Stimulated activated CD8-positive, alpha-beta memory T cell treated with anti-CD3 and anti-CD28 coated beads, Interleukin-7, amount 100 ng/mL, for 1 hour (primary cell): ENCODE measurements around the gene MRPS18A.
A peak's percentile ranks its signal among the peaks of the same experiment; 100 is the strongest.
"Not testable (repeated sequence)": the region's sequence is repeated elsewhere in the genome, so short reads cannot be mapped to it uniquely, and the experiment has no call there.

Source experiments
- DNase-seq, 2 donors: peaks; one replicate each; pipeline ENCODE4 v3.0.0-alpha.2; 2020; ENCODE audit warnings: low read depth in 2 of 2

Gene MRPS18A

DNA sequence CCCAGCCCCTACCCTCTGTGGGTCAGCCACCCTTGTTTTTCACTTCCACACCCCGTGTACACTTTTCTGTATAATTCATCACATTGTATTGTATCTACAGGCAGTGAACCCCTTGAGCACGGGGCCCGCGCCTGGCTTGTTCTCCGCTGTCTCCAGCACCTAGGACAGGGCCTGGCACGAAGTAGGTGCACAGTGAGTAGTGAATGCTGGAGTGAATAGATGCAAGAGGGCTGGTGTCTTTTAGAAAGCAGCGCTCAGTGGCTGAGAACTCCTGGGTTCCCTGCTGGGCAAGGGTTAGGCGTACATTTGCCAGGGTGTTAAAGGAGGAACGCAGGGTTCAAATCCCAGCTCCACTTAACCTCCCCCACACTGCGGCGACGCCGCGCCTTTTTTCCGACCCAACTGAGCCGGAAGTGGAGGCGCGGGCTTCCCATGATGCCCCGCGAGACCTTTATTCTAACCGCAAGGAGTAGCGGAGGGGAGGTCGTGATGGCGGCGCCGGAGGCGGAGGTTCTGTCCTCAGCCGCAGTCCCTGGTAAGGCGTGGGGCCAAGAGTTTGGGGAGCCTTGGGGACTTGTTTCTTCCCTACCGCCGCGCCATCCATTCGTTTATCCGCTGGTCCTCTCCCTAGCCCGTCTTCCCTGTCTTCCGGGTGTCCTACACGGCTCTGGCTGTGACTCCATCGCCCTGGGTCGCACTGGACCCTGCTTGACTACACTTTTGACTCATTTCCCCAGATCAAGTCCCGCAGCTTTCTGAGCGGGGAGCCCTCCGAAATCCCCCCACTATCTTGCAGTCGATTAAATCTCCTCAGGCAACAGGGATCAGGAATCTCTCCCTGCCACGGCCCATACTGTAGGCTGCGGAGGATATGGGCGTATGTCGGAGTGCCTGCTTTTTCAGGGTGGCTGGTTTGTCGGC lies 51.9 kb downstream of the MRPS18A start, which contains the start of gene MAD2L1BP:
Gene MAD2L1BP, plus strand, starts transcription at position 454 of the 921 bp plus-strand sequence. Its CDS starts 36 bp downstream, at position 490.
- peak; percentile 74 to 77 for DNase-seq

DNA sequence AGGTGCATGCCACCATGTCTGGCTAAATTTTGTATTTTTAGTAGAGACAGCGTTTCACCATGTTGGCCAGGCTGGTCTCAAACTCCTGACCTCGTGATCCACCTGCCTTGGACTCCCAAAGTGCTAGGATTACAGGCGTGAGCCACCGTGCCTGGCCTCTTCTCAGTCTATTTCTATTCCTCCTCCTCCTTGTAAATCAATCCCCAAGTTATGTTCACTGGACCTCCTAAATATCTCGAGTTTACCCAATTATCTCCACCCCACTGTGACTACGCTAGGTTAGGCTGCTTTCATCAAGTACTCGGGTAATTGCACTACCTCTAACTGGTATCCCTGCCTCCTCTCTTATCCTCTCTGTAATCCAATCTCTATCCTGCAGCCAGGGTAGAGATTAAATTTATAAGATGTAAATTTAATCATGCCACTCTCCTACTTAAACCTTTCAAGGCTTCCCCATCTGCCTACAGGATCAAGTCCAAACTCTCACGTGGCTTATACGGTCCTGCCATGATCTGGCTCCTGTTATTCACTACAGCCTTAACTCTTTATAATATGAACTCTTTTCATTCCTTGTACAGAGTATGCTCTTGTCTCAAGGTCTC lies 52.8 kb downstream of the MRPS18A start:
- DNase-seq = no peak

DNA sequence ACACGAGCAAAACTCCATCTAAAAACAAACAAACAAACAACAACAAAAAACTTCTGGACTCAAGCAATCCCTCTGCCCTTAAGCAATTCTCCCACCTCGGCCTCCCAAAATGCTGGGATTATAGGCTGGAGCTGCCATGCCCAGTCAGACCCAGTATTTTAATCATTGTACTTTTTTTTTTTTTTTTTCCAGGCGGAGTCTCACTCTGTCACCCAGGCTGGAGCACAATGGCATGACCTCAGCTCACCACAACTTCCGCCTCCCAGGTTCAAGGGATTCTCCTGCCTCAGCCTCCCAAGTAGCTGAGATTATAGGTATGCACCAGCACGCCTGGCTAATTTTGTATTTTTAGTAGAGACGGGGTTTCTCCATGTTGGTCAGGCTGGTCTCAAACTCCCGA lies 54.6 kb downstream of the MRPS18A start:
- DNase-seq = not testable (repeated sequence)

DNA sequence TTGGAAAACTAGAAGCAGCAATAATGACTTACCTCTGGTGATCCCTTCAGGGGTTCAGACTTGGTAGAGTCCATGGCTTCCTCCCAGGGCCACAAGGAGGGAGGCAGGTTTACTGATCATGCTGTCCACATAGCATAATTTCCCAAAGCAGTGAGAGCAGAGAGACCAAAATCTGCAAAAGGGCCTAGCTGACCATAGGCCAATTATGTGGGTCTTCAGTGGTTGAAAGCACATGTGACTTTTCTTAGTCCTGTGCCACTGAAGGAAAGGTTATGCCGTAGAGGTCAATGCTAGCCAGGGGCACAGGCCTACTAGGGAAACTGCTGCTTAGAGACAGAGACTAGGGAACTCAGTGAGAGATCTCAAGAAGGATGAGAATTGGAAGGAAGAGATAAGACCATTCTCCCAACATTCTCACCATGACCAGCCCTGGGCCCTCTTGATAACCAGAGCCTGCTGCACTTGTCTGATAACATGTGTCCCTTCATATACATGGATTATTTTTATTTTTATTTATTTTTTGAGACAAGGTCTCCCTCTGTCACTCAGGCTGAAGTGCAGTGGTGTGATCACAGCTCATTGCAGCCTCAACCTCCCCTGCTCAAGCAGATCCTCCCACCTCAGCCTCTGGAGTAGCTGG lies 56.5 kb downstream of the MRPS18A start:
- no peak for DNase-seq

DNA sequence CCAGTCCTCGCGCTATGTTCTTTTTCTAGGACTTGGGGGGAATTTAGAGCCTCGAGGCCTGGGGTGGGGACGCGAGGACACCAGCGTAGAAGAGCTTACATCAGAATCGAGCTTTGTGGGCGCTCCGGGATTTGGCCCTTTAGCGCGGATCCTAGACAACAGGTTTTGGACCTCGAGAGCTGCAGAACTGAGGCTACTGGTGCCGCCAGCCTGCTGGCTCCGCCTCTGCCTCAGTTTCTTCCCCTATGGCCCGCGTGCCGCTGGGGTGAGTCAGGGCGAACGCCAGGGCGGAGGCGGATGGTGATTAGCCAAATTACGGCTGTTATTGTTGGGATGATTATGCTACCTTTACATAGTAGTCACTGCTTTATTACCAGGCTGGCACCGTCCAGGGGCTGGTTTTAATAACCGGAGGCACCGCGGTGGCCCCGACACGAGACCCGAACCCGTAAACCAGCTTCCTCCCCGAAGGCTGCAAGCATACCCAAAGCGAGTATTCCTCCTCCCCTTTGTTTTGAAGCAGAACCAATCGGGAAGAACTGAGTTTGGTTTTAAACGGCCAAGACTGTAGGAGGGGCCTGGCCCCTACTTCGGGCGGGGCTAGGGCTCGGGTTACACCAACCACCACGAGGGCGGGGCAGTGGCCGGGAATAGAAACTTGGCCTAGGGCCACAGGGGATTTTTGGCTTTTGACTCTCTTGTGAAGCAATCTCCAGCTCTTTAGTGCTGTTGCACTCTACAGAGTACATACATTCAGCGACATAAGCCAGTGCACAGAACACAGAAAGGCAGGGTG lies 57.9 kb downstream of the MRPS18A start:
- DNase-seq = peak; percentile 72 to 77

DNA sequence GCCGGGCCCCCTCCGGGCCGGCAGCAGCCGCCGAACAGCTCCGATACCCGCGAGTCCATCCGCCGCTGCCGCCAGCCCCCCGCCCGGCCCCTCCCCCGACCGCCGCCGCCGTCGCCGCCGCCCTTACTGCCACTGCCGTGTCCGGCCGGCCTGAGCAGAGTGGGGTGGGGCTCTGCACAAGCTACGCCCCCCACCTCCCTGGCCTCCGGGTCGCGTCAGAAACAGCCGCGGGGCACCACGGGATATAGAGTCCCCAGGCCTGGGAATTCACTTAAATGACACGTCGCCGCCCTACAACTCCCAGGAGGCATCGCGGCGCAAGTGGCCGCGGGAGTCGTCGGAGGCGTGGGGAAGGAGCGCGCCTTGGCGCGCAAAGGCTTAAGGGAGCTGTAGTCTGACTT lies 58.5 kb downstream of the MRPS18A start, which contains the start of gene GTPBP2:
Gene GTPBP2, minus strand, starts transcription at position 161 of the 401 bp plus-strand sequence. Its CDS starts 102 bp downstream, at position 59.
- peak; percentile 88 to 93 for DNase-seq

DNA sequence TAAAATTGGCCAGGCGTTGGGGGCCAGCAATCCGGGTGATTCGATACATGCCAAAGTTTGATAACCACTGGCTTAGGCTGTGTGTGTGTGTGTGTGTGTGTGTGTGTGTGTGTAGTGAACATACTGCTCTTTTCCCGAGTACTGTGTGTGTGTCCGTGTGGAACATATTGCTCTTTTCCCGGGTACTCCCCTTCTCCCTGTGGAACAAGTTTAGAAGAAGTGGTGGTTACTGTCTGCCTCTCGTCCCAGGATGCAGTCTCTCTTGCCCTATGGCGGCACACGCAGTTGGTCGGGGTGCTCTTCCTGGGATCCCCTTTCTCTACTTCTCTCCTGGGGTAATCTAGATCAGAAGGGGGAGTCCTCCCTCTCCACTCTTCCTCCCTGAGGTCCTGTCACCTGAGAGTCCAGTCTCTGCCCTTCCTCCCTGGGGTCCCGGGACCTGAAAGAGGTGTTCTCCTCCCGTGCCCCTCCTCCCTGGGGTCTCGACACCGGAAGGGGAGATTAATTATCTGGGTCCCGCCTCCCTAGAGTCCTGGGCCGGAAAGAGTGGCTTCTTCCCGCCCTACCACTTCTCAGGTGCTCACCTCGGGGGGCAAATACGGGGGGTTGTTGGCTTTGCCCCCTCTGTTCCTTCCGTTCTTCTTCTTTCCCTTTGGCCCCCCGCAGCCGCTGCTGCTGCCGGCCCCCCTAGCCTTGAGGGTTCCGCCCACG lies 59.0 kb downstream of the MRPS18A start:
- peak; percentile 14 to 15 for DNase-seq

DNA sequence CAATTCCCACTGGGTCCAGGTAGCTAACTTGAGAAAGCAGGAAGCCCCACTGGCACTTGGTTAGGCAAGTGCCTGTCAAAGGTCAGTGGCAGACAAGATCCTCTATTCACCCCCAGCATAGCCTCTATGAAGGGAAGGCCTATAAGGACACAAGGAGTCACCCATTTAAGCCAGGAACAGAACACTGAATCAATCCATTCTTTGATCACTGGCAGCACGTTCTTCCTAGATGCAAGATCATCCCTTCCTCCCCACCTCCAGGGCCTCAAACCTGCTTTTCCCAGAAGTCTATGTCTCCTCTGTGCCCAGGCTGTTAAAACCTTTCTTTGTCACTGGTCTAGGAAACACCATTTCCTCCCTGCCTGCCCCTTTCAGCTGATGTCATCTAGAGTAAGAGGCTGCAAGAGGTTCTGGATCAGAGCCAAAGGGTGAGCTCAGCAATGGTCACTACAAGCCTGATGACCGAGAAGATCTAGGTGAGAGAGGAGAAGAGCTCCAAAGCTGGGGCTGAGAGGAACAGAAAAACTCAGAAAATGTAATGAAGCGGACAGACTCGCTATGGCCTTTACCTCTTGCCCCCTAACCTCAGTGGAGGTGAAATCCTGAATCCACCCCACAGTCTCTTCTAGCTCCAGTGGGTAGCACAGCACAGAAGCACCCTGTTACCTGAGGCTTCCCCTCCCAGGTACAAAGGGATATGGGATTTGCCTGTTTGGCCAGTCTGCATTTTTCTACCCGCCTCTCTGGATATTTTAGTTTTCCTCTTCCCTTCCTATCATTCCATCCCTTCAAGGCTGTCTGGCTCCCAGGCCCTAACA lies 60.4 kb downstream of the MRPS18A start:
- DNase-seq = no peak

DNA sequence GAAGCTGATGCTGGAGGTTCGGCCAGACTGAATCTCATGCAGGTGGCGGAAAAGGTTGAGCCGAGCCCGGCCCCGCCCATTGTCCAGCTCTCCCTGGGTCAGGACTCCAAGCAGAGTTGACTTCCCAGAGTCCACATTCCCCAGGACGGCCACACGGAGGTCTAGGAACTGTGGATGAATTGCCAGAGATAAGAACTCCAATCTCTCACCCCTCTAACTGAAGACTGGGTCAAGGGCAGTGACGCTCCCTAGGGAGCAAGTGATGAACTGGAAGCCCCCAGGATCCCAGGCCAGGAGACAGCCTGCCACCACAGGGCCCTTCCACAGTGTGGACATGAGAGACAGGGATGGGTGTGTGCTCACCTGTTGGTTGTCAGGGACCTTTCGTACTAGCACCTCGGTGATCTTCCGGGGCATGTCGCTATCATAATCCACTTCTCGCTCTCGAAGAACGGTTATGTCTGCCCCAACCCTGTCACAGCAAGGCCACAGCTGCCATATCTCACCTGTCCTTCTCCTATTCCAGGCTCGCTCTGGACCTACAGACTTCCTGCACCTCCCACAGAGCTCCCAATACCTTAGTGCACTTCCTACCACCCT lies 62.1 kb downstream of the MRPS18A start:
- DNase-seq = no peak

DNA sequence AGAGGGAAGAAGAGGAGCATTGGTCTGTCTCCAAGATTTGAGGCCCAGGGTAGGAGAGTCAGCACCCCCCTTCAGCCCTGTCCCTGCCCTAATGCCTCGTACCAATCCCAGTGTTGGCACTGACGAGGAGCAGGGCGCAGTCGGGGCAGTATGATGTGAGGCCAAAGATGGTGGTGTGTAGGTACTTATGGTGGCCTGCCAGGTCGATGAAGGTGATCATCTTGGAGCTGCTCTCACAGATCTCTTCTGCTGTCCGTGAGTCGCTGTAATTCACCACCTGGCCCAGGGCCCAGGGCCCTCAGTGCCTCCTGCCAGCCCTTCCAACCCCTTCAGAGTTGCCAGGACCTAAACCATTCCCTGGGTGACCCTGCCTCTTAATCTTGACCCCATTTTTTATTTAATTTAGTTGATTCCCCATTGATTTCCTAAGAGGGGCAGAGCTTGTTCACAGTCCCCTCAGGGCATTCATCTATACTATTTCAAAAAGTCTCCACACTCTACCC lies 62.8 kb downstream of the MRPS18A start:
- DNase-seq = no peak

DNA sequence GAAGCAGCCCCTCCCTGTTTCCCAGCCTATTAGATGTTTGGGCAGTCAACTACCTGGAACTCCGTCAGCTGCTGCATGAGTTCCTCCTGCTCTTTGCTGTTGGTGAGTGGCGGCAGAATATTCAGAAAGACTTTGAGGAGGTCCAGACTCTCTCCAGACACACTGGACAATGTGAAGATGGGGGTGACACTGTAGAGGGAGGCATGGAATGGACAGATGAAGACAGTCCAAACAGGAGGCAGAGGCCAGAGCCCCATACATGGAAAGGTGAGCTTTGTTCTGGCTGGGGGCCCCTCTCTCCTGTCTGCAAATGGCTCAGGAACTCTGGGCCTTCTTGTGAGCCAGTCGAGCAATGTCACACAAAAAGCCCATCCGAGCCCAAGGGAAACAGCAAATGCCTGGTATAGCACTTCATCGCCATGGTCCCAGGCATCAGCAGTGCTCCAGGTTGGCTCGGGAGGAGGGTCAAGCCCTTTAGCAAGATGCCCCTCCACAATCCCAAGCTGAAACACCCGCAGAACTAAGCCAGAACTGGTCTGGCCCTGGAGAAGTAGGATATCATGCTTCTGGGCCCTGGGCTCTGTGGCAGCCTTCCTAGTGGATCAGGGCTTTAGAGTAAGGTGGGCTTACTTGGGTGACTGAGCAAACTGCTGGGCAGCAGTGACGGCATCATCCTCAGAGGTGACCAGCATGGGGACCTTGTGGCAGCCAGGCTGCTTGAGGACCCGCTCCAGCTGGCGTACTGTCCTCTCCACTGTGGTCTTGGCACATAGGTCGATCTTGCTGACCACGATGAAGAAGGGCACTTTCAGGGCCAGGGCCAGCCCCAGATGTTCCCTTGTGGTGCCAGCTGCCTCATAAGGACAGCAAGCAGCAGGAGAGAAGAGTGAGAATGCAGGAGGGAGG lies 63.5 kb downstream of the MRPS18A start:
- no peak for DNase-seq

DNA sequence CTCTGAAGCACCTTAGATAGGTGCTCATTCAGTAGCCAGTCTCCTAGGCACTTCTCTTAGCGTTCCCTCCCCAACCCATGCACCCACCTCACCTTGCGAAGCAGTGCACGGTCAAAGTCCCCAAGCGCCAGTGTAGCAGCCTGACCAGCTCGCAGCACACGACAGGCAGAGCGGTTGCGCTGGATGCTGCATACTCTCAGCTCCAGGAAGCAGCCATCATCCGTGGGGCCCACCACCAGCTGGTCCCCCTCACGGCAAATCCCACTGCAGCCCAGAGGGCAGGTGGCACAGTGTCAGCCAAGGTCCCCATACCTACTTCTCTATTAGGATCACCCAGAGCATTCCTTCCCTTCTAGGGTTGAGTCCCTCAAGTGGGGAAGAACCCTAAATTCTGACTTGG lies 65.0 kb downstream of the MRPS18A start:
- no peak for DNase-seq

DNA sequence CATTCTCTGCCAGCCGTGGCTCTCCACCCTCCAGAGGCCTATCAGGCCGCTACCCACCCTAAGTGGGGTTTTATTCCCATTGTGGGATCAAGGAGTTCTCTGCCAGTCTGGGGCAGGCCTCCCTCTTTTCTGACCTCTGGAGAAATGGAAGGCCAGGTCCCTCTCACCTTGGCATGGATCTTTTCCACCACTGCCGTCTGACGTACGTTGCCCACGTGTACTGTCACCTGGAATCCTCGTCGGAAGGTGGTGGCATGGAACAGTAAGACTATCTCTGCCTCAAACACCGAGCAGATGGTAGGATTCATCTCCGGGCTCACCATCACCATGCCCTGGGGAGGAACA lies 65.8 kb downstream of the MRPS18A start:
- no peak for DNase-seq
